AG09319 (cell line): ENCODE data around the gene LRRC63.

Experiments used
- DNase-seq: peaks from one replicate; pipeline ENCODE4 v3.0.0-alpha.2; 2010; ENCODE audit warnings: low read depth; ENCODE audit errors: extremely low read depth
- TF ChIP-seq, protein P1 (sequence below): IDR thresholded peaks from 2 replicates; pipeline ENCODE4 v1.5.1; 2011; ENCODE audit warnings: low read depth, mild to moderate bottlenecking, inconsistent platforms, low read length, moderate library complexity

The LRRC63 gene

DNA sequence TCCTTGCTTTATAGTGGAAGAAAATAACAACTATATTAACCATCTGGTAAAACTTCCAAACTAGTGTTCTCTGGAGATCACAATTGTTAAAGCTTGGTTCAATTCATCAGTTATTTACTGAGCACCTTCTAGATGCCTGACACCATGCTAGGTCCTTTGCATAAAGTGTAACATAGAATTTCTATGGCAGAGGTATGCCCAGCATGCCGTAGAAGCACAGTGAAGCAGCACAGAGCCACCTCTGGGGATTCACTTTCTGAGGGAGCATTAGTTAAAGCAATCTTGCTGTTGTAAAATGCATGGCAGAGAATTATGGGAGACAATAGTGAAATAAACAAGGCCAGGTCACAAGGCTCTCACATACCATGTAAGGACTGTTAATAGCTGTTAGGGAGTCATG is 75.2 kb downstream of the LRRC63 start:
- TF ChIP-seq, protein P1, sequence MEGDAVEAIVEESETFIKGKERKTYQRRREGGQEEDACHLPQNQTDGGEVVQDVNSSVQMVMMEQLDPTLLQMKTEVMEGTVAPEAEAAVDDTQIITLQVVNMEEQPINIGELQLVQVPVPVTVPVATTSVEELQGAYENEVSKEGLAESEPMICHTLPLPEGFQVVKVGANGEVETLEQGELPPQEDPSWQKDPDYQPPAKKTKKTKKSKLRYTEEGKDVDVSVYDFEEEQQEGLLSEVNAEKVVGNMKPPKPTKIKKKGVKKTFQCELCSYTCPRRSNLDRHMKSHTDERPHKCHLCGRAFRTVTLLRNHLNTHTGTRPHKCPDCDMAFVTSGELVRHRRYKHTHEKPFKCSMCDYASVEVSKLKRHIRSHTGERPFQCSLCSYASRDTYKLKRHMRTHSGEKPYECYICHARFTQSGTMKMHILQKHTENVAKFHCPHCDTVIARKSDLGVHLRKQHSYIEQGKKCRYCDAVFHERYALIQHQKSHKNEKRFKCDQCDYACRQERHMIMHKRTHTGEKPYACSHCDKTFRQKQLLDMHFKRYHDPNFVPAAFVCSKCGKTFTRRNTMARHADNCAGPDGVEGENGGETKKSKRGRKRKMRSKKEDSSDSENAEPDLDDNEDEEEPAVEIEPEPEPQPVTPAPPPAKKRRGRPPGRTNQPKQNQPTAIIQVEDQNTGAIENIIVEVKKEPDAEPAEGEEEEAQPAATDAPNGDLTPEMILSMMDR, result no peak

DNA sequence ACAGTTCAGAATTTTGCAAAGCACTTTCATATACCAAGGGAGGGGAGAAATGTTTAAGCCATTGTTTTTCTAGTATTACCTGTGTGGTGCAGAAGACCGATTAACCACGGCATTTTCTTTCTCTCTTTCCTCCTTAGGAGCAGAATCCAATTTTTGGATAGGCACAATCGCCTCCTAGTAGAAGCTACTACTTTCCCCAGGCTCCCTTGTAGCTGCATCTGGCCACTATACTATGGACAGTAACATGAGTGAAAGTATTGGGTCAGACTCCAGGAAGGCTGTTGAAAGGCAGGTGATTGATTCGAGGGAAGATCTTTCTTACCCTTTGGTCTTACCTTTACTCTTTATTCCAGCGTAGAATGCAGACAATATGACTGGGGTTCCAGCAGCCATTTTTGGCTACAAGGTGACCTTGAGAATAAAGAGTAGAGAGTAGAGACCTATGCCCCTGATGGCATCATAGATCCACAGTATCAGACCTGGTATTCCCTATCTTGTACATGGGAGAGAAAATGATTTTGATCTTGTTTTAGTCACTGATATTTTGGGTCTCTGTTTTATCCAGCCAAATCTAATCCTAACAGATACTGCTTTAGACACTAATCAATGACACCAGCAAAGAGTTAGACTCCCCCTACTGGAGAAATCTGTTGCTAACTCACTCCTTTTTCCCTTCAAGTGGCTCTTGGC is 77.0 kb downstream of the LRRC63 start:
- TF ChIP-seq, protein P1, result peak; percentile 84
- no peak for DNase-seq

More for the DNA sequence above, 75.2 kb downstream of the LRRC63 start:
- DNase-seq, result no peak

DNA sequence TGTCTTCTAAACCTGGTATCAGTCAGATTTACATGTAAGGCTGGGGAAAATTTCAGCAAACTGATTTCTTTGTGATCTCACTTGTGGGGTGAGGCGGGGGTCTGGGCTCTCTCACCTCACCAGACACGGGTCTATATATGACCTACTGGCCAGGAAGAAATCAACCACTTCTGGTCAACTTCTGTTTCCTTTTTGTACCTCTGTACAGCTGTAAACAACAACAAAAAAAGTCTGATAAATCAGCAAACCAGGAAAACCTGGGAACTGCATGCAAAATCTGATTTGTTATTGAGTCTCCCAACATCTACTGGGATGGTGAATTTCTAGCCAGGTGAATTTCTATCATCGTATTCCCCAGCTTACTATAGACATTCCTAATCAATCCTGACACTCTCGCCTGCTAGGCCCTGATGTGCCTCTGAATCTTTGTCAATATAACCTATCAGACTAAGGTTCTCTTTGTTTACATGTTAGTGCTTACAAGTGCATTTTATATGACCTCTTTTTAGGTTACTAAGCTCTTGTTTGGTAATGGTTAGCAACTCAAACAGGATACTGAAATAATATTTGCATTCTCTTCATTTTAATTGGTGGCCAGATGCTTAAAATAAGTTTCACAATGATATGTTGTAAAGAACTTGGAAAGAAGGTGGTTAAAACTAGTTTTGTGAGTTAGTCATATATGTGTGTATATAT is 77.7 kb downstream of the LRRC63 start:
- TF ChIP-seq, protein P1, result no peak
- DNase-seq, result no peak

DNA sequence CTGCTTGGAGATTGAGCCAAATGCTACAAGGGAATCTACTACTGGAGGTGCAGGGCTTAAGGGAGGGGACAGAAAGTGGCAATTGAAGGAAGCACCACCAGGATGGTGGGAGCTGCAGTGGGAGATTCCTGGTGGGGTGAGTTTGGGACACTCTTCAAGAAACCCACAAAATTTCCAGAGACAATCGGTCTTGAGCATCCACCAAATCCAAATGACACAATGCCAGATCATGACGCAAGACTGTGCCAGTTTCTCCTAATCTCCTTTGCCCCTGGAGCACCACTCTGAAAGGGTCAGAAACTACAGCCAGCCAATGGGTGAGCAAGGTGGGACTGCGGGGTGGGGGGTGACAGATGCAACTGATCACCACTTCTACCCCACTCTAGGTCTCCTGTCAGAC is 78.7 kb downstream of the LRRC63 start:
- TF ChIP-seq, protein P1, result no peak
- no peak for DNase-seq

DNA sequence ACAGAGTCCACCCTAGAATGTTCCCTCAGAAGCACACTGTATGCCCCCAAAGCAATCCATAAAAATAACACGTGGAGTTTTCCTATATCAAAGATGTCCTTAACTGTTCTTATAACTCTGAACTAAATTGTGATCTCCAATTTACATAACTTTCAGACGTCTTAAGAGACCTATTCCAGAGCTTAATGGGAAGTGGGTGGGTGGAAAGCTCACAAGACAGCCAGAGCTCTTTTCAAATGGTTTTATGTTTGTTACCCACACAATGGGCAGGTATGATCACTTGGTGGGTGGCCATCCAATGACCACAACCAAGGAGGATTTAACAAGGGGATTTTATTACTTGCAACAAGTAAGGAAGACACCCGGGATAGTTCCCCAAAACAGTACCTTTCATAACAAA is 81.7 kb downstream of the LRRC63 start:
- TF ChIP-seq, protein P1, result no peak
- DNase-seq, result no peak

DNA sequence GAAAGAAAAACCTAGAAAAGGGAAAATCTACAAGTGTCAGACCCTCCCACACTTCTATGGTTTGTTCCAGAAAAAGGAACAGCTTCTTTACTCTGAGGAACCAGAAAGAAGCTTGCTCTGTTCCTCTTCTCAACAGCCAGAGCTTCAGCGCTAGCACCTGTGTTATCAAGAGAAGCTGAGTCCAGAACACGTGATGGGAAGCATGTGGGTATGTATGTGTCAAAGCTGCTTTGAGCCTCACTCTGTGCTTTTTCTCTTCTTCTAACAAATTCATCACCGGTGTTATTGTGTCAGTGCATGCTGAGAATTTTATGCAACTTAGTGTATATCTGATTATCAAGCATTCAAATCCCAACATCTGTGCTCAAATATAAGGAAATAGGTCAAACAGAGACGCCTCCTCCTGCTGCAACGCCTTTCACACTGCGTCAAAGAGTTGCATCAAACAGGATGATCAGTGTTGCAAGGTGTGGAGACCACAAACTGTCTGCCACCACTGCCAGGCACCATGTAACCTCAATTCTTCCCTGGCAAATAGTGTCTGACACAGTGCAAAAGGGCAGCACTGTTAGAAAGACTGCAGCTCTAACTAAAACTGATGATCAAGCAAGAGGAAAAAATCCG is 83.9 kb downstream of the LRRC63 start:
- TF ChIP-seq, protein P1, result no peak
- peak; percentile 66 for DNase-seq
